ENCODE measurements around the gene PARP15.

- no peak for TF ChIP-seq CREB1 (CRISPR knock-in tag; IDR thresholded peaks at IDR 0.05; ENCODE audit: low read depth)
- TF ChIP-seq, protein P1, sequence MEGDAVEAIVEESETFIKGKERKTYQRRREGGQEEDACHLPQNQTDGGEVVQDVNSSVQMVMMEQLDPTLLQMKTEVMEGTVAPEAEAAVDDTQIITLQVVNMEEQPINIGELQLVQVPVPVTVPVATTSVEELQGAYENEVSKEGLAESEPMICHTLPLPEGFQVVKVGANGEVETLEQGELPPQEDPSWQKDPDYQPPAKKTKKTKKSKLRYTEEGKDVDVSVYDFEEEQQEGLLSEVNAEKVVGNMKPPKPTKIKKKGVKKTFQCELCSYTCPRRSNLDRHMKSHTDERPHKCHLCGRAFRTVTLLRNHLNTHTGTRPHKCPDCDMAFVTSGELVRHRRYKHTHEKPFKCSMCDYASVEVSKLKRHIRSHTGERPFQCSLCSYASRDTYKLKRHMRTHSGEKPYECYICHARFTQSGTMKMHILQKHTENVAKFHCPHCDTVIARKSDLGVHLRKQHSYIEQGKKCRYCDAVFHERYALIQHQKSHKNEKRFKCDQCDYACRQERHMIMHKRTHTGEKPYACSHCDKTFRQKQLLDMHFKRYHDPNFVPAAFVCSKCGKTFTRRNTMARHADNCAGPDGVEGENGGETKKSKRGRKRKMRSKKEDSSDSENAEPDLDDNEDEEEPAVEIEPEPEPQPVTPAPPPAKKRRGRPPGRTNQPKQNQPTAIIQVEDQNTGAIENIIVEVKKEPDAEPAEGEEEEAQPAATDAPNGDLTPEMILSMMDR (conservative IDR thresholded peaks at IDR 0.05; ENCODE audit: low read depth in 2 of 2): no peak
- no peak for TF ChIP-seq POLR2AphosphoS5 (IDR thresholded peaks at IDR 0.05; ENCODE audit: low read depth)
- no peak for TF ChIP-seq EZH2phosphoT487 (IDR thresholded peaks at IDR 0.05; ENCODE audit: unreplicated experiment)
Observed at GRCh38 chr3:122628567-122628966, 51.1 kb downstream of the PARP15 start.
